ENCODE data around the gene PRR20G.

DNA sequence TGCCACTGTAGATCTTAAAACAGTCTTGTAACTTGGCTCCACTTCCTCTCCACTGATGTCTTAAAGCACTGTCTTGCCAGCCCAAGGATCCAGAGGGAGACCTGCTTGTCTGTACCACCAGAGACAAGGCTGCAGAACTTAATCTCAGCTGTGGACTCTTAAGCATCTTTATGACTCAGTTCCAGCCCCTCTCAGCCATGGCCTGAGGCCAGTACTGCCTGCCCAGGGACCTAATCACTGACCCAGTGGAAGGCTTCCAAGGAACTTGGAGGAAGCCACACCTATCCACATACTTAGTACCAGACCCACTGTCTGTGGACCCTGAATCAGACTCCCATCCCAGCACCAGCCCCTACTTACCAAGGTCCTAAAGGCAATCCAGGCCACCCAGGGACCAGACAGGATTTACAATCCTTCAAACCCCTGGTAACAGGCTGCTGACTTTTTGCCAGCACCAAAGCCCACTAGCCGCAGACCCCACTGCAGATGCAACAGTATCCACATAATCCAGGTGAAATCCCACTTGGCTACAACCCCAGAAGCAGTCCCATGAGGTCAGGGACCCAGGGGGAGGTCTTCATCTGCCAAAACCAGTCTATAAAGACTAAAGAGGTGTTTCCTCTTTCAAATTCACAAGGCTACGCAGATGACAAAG is 41.9 kb upstream of the PRR20G start:
- TF ChIP-seq, protein P1, sequence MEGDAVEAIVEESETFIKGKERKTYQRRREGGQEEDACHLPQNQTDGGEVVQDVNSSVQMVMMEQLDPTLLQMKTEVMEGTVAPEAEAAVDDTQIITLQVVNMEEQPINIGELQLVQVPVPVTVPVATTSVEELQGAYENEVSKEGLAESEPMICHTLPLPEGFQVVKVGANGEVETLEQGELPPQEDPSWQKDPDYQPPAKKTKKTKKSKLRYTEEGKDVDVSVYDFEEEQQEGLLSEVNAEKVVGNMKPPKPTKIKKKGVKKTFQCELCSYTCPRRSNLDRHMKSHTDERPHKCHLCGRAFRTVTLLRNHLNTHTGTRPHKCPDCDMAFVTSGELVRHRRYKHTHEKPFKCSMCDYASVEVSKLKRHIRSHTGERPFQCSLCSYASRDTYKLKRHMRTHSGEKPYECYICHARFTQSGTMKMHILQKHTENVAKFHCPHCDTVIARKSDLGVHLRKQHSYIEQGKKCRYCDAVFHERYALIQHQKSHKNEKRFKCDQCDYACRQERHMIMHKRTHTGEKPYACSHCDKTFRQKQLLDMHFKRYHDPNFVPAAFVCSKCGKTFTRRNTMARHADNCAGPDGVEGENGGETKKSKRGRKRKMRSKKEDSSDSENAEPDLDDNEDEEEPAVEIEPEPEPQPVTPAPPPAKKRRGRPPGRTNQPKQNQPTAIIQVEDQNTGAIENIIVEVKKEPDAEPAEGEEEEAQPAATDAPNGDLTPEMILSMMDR (conservative IDR thresholded peaks at IDR 0.05), result no peak
- no peak for TF ChIP-seq EZH2 (IDR thresholded peaks at IDR 0.05; ENCODE audit: low read depth)

Data from PC-9 (cell line).